Inferior parietal cortex (tissue), 1 donor: ENCODE measurements around the gene CNGB1.
"Not testable (repeated sequence)": the region's sequence is repeated elsewhere in the genome, so short reads cannot be mapped to it uniquely, and the experiment has no call there.

ENCODE experiments used
- DNase-seq: peaks from one replicate; pipeline ENCODE4 v3.0.0-alpha.2; 2016; ENCODE audit errors: extremely low spot score

The CNGB1 gene

GRCh38 chr16:57862698-57863433 is 108.1 kb downstream of the CNGB1 start:
- DNase-seq, result no peak

GRCh38 chr16:57859331-57859730 is 111.6 kb downstream of the CNGB1 start:
- no peak for DNase-seq

- DNase-seq, result no peak
Measured at GRCh38 chr16:57858635-57859034, 112.3 kb downstream of the CNGB1 start.

GRCh38 chr16:57857991-57858390 is 112.9 kb downstream of the CNGB1 start:
- DNase-seq, result not testable (repeated sequence)

GRCh38 chr16:57855188-57855587 is 115.7 kb downstream of the CNGB1 start:
- no peak for DNase-seq

- DNase-seq, result no peak
Measured at GRCh38 chr16:57852189-57852588, 118.7 kb downstream of the CNGB1 start.

- DNase-seq, result no peak
Measured at GRCh38 chr16:57848181-57848580, 122.7 kb downstream of the CNGB1 start.

- not testable (repeated sequence) for DNase-seq
Measured at GRCh38 chr16:57846931-57847330, 124.0 kb downstream of the CNGB1 start.

GRCh38 chr16:57846078-57846697 is 124.7 kb downstream of the CNGB1 start:
- no peak for DNase-seq

GRCh38 chr16:57845115-57845514 is 125.8 kb downstream of the CNGB1 start:
- DNase-seq, result no peak

GRCh38 chr16:57844416-57845030 is 126.4 kb downstream of the CNGB1 start:
- DNase-seq, result no peak

- no peak for DNase-seq
Measured at GRCh38 chr16:57843400-57843799, 127.5 kb downstream of the CNGB1 start.

GRCh38 chr16:57842601-57843000 is 128.3 kb downstream of the CNGB1 start:
- no peak for DNase-seq

GRCh38 chr16:57840833-57841232 is 130.1 kb downstream of the CNGB1 start:
- DNase-seq, result no peak

GRCh38 chr16:57838161-57838560 is 132.8 kb downstream of the CNGB1 start:
- peak; percentile 49 for DNase-seq

GRCh38 chr16:57837305-57838125 is 133.4 kb downstream of the CNGB1 start:
- DNase-seq, result peak; percentile 12

GRCh38 chr16:57835439-57835838 is 135.5 kb downstream of the CNGB1 start:
- not testable (repeated sequence) for DNase-seq

- DNase-seq, result no peak
Measured at GRCh38 chr16:57834936-57835335, 136.0 kb downstream of the CNGB1 start.
